ENCODE data around the gene DLEC1.

DLEC1 gene

DNA sequence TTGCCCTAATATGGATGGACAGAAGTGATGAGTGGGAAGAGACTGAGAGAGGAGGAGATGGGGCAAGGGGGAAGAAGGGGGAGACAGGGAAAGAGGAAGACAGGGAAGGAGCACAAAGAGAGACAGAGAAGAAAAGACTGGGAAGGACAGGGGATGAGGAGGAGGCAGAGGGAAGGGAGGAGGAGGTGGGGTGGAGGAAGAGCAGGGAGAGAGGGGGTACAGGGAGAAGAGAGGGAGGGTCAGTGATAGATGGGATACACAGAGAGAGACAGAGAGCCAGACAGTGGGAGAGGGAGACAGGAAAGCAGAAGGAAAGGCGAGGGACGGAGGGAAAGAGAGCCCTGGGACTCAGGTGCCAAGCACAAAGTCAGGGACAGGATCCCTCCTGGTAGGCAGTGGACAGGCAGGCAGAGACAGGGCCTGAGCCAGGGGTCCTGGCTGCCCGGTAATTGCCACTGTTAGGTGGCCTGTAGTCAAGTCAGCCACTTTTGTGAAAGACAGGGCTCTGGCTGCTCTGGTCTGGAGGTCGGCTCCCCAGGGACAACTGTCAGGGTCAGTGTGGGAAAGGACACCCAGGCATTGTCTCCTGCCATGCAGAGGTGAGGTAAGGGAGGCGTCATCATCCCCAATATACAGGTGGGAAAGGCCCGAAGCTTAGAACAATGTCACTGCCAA is 38.6 kb upstream of the DLEC1 start:
- H3K27ac Mint-ChIP-seq, result no peak overlapping the region
- TF ChIP-seq, protein P1, sequence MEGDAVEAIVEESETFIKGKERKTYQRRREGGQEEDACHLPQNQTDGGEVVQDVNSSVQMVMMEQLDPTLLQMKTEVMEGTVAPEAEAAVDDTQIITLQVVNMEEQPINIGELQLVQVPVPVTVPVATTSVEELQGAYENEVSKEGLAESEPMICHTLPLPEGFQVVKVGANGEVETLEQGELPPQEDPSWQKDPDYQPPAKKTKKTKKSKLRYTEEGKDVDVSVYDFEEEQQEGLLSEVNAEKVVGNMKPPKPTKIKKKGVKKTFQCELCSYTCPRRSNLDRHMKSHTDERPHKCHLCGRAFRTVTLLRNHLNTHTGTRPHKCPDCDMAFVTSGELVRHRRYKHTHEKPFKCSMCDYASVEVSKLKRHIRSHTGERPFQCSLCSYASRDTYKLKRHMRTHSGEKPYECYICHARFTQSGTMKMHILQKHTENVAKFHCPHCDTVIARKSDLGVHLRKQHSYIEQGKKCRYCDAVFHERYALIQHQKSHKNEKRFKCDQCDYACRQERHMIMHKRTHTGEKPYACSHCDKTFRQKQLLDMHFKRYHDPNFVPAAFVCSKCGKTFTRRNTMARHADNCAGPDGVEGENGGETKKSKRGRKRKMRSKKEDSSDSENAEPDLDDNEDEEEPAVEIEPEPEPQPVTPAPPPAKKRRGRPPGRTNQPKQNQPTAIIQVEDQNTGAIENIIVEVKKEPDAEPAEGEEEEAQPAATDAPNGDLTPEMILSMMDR (IDR thresholded peaks at IDR 0.05), result no peak
- no peaks in the 10 kb centered on the region for H3K9me3 Mint-ChIP-seq
- peaks cover 41% of the 10 kb centered on the region for H3K4me1 Mint-ChIP-seq
- DNase-seq, result no peak
- H3K4me3 Mint-ChIP-seq, result no peak overlapping the region
- peaks cover 29% of the 10 kb centered on the region for H3K36me3 Mint-ChIP-seq (ENCODE audit: low read depth)
- H3K27me3 Mint-ChIP-seq (ENCODE audit: low read depth, poor library complexity), result peaks cover 8% of the 10 kb centered on the region

DNA sequence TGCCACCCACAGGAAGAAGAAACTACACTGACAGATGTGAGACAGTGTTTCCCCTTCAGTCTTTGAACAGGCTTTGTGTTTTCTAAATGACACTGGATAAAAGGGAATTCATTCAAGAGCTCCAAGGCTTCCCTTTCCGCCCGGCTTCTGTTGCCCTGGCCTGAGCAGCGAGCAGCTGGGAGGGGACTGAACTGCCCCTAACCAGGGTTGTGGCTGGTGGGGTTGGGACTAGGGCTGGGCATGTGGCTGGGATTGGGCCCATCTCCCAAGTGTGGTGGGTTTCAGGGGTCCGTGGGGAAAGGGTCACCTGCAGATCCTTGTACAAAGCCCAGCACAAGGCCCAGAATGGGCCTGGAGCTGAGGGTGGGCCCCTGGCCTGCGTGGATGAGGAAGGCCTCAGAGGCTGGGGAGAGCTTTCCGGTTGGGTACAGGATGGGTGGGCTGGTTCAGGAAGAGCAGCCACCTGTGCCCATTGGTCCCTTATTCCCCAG is 38.0 kb upstream of the DLEC1 start:
- Mint-ChIP-seq H3K27ac (no peak overlapping the region), H3K9me3 (no peaks in the 10 kb centered on the region), H3K4me3 (no peak overlapping the region), H3K36me3 (ENCODE audit: low read depth) (peaks cover 27% of the 10 kb centered on the region), H3K4me1 (peaks cover 38% of the 10 kb centered on the region), H3K27me3 (ENCODE audit: low read depth, poor library complexity) (peaks cover 8% of the 10 kb centered on the region)
- DNase-seq, result no peak
- TF ChIP-seq, protein P1 (IDR thresholded peaks at IDR 0.05), result no peak

DNA sequence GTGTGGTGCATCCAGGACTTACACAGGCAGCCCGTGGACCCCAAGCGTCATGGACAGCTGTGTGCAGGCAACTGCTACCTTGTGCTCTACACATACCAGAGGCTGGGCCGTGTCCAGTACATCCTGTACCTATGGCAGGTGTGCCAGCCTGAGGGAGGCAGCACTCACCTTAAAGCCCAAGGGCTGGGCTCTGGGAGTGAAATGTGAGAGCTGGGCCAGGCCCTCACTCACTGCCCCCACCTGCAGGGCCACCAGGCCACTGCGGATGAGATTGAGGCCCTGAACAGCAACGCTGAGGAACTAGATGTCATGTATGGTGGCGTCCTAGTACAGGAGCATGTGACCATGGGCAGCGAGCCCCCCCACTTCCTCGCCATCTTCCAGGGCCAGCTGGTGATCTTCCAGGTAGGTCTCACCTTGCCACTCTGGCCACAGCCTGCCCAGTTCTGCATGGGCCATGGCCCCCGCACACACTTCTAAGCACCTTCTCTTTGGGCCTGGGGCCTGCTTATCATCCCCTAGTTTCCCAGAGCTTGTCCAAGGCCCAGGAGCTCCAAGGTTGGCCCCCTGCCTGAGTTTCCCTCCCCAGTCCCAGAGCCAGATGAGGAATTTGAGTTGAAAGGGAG is 37.4 kb upstream of the DLEC1 start:
- H3K36me3 Mint-ChIP-seq (ENCODE audit: low read depth), result peaks cover 22% of the 10 kb centered on the region
- H3K9me3 Mint-ChIP-seq, result no peaks in the 10 kb centered on the region
- DNase-seq, result peak; percentile 19
- no peak overlapping the region for H3K4me3 Mint-ChIP-seq
- TF ChIP-seq, protein P1 (IDR thresholded peaks at IDR 0.05), result peak; percentile 26
- peaks cover 38% of the 10 kb centered on the region for H3K4me1 Mint-ChIP-seq
- H3K27ac Mint-ChIP-seq, result no peak overlapping the region
- peaks cover 8% of the 10 kb centered on the region for H3K27me3 Mint-ChIP-seq (ENCODE audit: low read depth, poor library complexity)

DNA sequence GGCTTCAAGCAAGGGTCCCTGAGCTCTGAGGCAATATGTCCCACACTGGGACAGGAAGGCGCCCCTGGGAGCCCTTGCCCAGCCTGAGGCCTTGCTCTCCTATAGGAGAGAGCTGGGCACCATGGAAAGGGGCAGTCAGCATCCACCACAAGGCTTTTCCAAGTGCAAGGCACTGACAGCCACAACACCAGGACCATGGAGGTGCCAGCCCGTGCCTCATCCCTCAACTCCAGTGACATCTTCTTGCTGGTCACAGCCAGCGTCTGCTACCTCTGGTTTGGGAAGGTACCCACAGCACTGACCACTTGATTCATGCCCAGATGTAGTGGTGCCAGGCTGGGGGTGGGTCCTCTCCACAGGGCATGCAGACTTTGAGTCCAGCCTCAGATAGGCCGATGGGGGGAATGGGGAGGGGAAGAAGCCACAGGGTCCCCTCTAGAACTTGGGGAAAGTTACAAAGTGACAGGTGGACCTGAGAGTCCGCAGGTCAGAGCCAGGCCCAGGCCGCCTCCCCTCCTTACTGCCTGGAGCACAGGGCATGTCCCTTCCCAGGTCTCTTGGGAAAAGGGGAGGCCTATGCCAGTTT is 36.6 kb upstream of the DLEC1 start:
- peaks cover 8% of the 10 kb centered on the region for H3K27me3 Mint-ChIP-seq (ENCODE audit: low read depth, poor library complexity)
- peaks cover 17% of the 10 kb centered on the region for H3K36me3 Mint-ChIP-seq (ENCODE audit: low read depth)
- H3K4me1 Mint-ChIP-seq, result peaks cover 38% of the 10 kb centered on the region
- H3K9me3 Mint-ChIP-seq, result no peaks in the 10 kb centered on the region
- DNase-seq, result peak; percentile 1
- TF ChIP-seq, protein P1 (IDR thresholded peaks at IDR 0.05), result no peak
- no peak overlapping the region for H3K4me3 Mint-ChIP-seq
- H3K27ac Mint-ChIP-seq, result no peak overlapping the region

DNA sequence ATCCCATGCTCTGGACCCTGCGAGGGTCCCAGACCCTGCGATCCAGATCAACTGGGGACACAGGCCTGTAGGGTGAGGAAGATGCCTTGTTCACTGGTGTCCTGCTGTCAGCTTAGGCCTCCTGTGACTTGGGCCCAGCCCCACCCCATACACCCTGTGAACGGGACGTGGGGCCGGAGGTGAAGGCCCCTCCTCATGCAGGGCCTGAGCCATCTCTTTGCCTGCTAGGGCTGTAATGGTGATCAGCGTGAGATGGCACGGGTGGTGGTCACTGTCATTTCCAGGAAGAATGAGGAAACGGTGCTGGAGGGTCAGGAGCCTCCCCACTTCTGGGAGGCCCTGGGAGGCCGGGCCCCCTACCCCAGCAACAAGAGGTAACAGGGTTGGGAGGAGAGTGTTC is 36.1 kb upstream of the DLEC1 start:
- TF ChIP-seq, protein P1 (IDR thresholded peaks at IDR 0.05), result no peak
- Mint-ChIP-seq H3K4me1 (peaks cover 38% of the 10 kb centered on the region), H3K27me3 (ENCODE audit: low read depth, poor library complexity) (peaks cover 8% of the 10 kb centered on the region), H3K36me3 (ENCODE audit: low read depth) (peaks cover 17% of the 10 kb centered on the region), H3K4me3 (no peak overlapping the region), H3K9me3 (no peaks in the 10 kb centered on the region), H3K27ac (no peak overlapping the region)
- DNase-seq, result no peak

Measured in nephron progenitor cell (in vitro differentiated cells).